B cell (primary cell): ENCODE results near the gene UCKL1.

Experiments
- EZH2 ChIP-seq: IDR thresholded peaks from 2 replicates; pipeline ENCODE4 v1.6.1; 2012; ENCODE audit warnings: borderline replicate concordance, low read depth, mild to moderate bottlenecking, moderate library complexity, low read length; ENCODE audit not compliant: insufficient read depth, poor library complexity, severe bottlenecking
- TF ChIP-seq, protein P1 (sequence below): fragments of 200-600 bp; IDR thresholded peaks from one replicate; pipeline ENCODE4 v1.8.0; 2022; ENCODE audit warnings: antibody characterized with exemption, mild to moderate bottlenecking

DNA sequence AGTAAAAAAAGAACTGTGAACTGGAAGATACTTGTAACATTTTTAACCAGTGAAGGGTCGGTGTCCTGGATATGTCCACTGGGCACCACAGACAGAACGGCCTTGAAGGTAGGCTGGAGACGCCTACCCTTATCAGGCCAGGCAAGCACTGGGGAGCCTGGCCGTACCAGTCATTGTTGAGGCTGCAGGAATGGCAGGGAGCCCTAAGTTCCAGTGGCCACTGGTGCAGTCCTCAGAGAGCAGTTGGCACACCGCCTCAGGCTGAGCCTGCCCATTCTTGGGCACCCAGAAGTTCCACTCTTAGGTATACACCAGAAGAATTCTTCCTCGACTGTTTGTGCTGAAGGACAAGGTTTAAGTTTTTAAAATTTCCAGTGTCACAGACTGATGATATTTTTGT lies 40.7 kb downstream of the UCKL1 start:
- TF ChIP-seq, protein P1, sequence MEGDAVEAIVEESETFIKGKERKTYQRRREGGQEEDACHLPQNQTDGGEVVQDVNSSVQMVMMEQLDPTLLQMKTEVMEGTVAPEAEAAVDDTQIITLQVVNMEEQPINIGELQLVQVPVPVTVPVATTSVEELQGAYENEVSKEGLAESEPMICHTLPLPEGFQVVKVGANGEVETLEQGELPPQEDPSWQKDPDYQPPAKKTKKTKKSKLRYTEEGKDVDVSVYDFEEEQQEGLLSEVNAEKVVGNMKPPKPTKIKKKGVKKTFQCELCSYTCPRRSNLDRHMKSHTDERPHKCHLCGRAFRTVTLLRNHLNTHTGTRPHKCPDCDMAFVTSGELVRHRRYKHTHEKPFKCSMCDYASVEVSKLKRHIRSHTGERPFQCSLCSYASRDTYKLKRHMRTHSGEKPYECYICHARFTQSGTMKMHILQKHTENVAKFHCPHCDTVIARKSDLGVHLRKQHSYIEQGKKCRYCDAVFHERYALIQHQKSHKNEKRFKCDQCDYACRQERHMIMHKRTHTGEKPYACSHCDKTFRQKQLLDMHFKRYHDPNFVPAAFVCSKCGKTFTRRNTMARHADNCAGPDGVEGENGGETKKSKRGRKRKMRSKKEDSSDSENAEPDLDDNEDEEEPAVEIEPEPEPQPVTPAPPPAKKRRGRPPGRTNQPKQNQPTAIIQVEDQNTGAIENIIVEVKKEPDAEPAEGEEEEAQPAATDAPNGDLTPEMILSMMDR = no peak
- no peak for TF ChIP-seq EZH2
